K562 (cell line): ENCODE measurements around the gene TIGAR. TPM values are rescaled to one million over a fixed set of nuclear protein-coding genes. Genes with fewer than 3 reads are reported as not detected.

Source experiments
- ATAC-seq: fragments of 200-7000 bp; cut with Tn5 transposase; 3 replicates; pipeline ENCODE4 v1.9.1; 2020; ENCODE audit warnings: moderate library complexity
- BruUV-seq: library from RNA; stranded (reverse); fragments of 400-500 nt; replicated peaks from 2 replicates; lab custom pipeline; 2021; lab: Mats Ljungman, UMichigan
- CTCF ChIA-PET: fragments of 300-600 bp; formaldehyde crosslinking; extraction: SDS; loops from one replicate; lab custom pipeline; 2021; ENCODE audit warnings: low intra/inter-chr PET ratio; lab: Yijun Ruan, JAX
- POLR2A ChIA-PET: fragments of 300-600, 350-650 bp; sonication (Branson Sonifier 250); formaldehyde crosslinking; extraction: SDS; loops from one replicate; lab custom pipeline; 2021; ENCODE audit warnings: antibody characterized with exemption, inconsistent platforms; lab: Yijun Ruan, JAX
- DNase-seq, 4 experiments: peaks; one replicate each; pipeline versions ENCODE4 v3.0.0 to v3.0.0-alpha.2; 2011 to 2018; ENCODE audit warnings: low spot score in 3 of 4, mixed read lengths in 3 of 4; ENCODE audit errors: extremely low read depth in 1 of 4
- FAIRE-seq: peaks from 2 replicates; lab custom pipeline; 2011; peaks lifted over from hg19 to GRCh38; lab: Jason Lieb, UNC
- H2AFZ ChIP-seq: 2 replicates; pipeline ENCODE4 v1.6.0; 2011; ENCODE audit warnings: low read depth, low read length, control low read depth, inconsistent platforms
- H3K27ac ChIP-seq: fragments of 200-600 bp; 3 replicates; pipeline ENCODE4 v1.8.0; 2011; ENCODE audit warnings: low read depth, mild to moderate bottlenecking, control low read depth, inconsistent platforms, low read length, moderate library complexity, mixed read lengths; ENCODE audit errors: extremely low read depth
- H3K27me3 ChIP-seq, 2 experiments: fragments of 300-600 bp in 1 of 2; 2 replicates in 1 of 2; 3 replicates in 1 of 2; pipeline versions ENCODE4 v1.6.0 to v1.8.0; 2011; ENCODE audit warnings: inconsistent platforms in 2 of 2, low read length in 2 of 2, mild to moderate bottlenecking in 1 of 2, mixed read lengths in 1 of 2, moderate library complexity in 1 of 2; ENCODE audit not compliant: control insufficient read depth in 2 of 2, insufficient read depth in 2 of 2
- H3K36me3 ChIP-seq: fragments of 300-600 bp; 3 replicates; pipeline ENCODE4 v1.8.0; 2011; ENCODE audit warnings: mild to moderate bottlenecking, low read length, inconsistent platforms; ENCODE audit not compliant: control insufficient read depth, insufficient read depth
- H3K4me1 ChIP-seq, 2 experiments: fragments of 200-600 bp in 1 of 2; replicated peaks in 1 of 2; 2 replicates in 1 of 2; 3 replicates in 1 of 2; pipeline versions ENCODE4 v1.5.1 to v1.8.0; 2011; ENCODE audit warnings: inconsistent platforms in 2 of 2, low read length in 2 of 2, mild to moderate bottlenecking in 1 of 2, mixed read lengths in 1 of 2, moderate library complexity in 1 of 2; ENCODE audit not compliant: control insufficient read depth in 2 of 2, insufficient read depth in 2 of 2
- H3K4me2 ChIP-seq: 2 replicates; pipeline ENCODE4 v1.6.1; 2011; ENCODE audit warnings: low read length, control low read depth, inconsistent platforms, mixed read lengths; ENCODE audit not compliant: insufficient read depth
- H3K4me3 ChIP-seq: fragments of 200-600 bp; sonication (generic), shearing (Covaris generic); 2 replicates; pipeline ENCODE4 v1.5.1; 2016; ENCODE audit warnings: control low read depth, inconsistent platforms
- H3K79me2 ChIP-seq: fragments of 200-600 bp; 3 replicates; pipeline ENCODE4 v1.8.0; 2011; ENCODE audit warnings: low read length, inconsistent platforms; ENCODE audit not compliant: control insufficient read depth, insufficient read depth
- H3K9ac ChIP-seq, 2 experiments: 2 replicates each; pipeline versions ENCODE4 v1.6.0 to v1.6.1; 2011; ENCODE audit warnings: low read depth in 2 of 2, low read length in 2 of 2, control low read depth in 1 of 2, inconsistent platforms in 1 of 2, mild to moderate bottlenecking in 1 of 2, mixed read lengths in 1 of 2; ENCODE audit not compliant: insufficient read depth in 1 of 2
- H3K9me1 ChIP-seq: one replicate; pipeline ENCODE4 v1.6.0; 2011; ENCODE audit warnings: inconsistent platforms, mild to moderate bottlenecking, low read length, moderate library complexity; ENCODE audit not compliant: control insufficient read depth, insufficient read depth
- H3K9me3 ChIP-seq: replicated peaks from 2 replicates; pipeline ENCODE4 v1.5.1; 2011; ENCODE audit warnings: low read depth, low read length, inconsistent platforms; ENCODE audit not compliant: control insufficient read depth, insufficient read depth
- H4K20me1 ChIP-seq: replicated peaks from 2 replicates; pipeline ENCODE4 v1.6.1; 2011; ENCODE audit warnings: low read length, inconsistent platforms, mixed read lengths; ENCODE audit not compliant: control insufficient read depth, insufficient read depth
- CBX3 ChIP-seq, 2 experiments: IDR thresholded peaks; 1 replicate in 1 of 2; 2 replicates in 1 of 2; pipeline ENCODE4 v1.6.1; 2012; ENCODE audit warnings: inconsistent platforms in 2 of 2, low read length in 2 of 2, borderline replicate concordance in 1 of 2, control low read depth in 1 of 2
- FOXK2 ChIP-seq, 2 experiments: fragments of 450-650 bp; IDR thresholded peaks in 1 of 2; conservative IDR thresholded peaks in 1 of 2; 2 replicates each; pipeline ENCODE4 v1.6.1; 2016; ENCODE audit warnings: low read depth in 2 of 2, mild to moderate bottlenecking in 1 of 2
- HOXB6 ChIP-seq: fragments of 250-450 bp; sonication (Bioruptor Pico); IDR thresholded peaks from 2 replicates; pipeline ENCODE4 v1.5.1; 2022; ENCODE audit warnings: mild to moderate bottlenecking, borderline replicate concordance
- KDM1A ChIP-seq, 2 experiments: fragments of 450-650 bp; IDR thresholded peaks; 2 replicates each; pipeline ENCODE4 v1.6.1; 2016; ENCODE audit warnings: mild to moderate bottlenecking in 2 of 2
- NCOA1 ChIP-seq: fragments of 450-650 bp; IDR thresholded peaks from 2 replicates; pipeline ENCODE4 v1.6.1; 2016; ENCODE audit warnings: low read depth
- SMARCB1 ChIP-seq: IDR thresholded peaks from 2 replicates; pipeline ENCODE4 v1.6.1; 2011; ENCODE audit warnings: improper control_type of control experiment, low read depth; ENCODE audit not compliant: insufficient read length
- TAF9B ChIP-seq: fragments of 450-650 bp; IDR thresholded peaks from 2 replicates; pipeline ENCODE4 v1.6.1; 2018; ENCODE audit warnings: mild to moderate bottlenecking; ENCODE audit not compliant: partially characterized antibody
- WGBS: fragments of 100-300 bp; shearing (Covaris generic); methylation state at CpG from one replicate; pipeline ENCODE4 v1.1.6; 2016; ENCODE audit warnings: low coverage, mixed read lengths; ENCODE audit not compliant: insufficient coverage; ENCODE audit errors: missing lambda C conversion rate; 5-methylcytosine and 5-hydroxymethylcytosine counted together
- in situ Hi-C: fragments of 300-500 bp; cut with MboI; formaldehyde crosslinking; loops from 4 replicates; pipeline ENCODE4 v1.15.0; 2018; ENCODE audit warnings: inconsistent platforms, mixed read lengths
- intact Hi-C: fragments of 100-400 bp; cut with micrococcal nuclease; formaldehyde crosslinking; loops from 2 replicates; pipeline ENCODE4 v1.14.2; 2022
- polyA plus RNA-seq, 8 experiments: library from polyadenylated mRNA; depleted of rRNA in 4 of 8; stranded (reverse) in 5 of 8; unstranded in 3 of 8; fragments of >200 nt; fragmentation: Nextera tagmentation in 2 of 8; fragmentation: Illumina TruSeq in 1 of 8; extraction: Ambion mirVana in 2 of 8; extraction: Trizol in 1 of 8; gene quantifications; 2 replicates each; pipeline versions ENCODE4 v1.2.1 to v1.2.3, GENCODE V29; 2011 to 2014; ENCODE audit warnings: inconsistent platforms in 1 of 8, missing spikeins in 1 of 8
- total RNA-seq, 7 experiments: library from RNA; depleted of rRNA in 6 of 7; stranded (reverse); fragments of >200 nt in 6 of 7; fragmentation: Illumina TruSeq in 2 of 7; extraction: Trizol in 2 of 7; gene quantifications; 2 replicates each; pipeline versions ENCODE4 v1.2.1 to v1.2.3, GENCODE V29; 2011 to 2021; ENCODE audit warnings: low replicate concordance in 1 of 7
- TF ChIP-seq, protein P1 (sequence below): sonication (generic); formaldehyde crosslinking; IDR thresholded peaks from 2 replicates; pipeline ENCODE4 v1.8.1; 2023; ENCODE audit warnings: mild to moderate bottlenecking, missing genetic modification reagents
- TF ChIP-seq, protein P2 (sequence below): IDR thresholded peaks from 2 replicates; pipeline ENCODE4 v1.6.1; 2016; ENCODE audit warnings: missing genetic modification characterization, missing compliant biosample characterization
- TF ChIP-seq, protein P3 (sequence below): fragments of 200-800 bp; sonication (Bioruptor generic); IDR thresholded peaks from 2 replicates; pipeline ENCODE4 v1.6.1; 2017; ENCODE audit warnings: missing genetic modification characterization, missing compliant biosample characterization

Gene TIGAR
- total and polyA plus RNA-seq, 9 of the 15 experiments (the other 6 are each of a cell fraction or from before 2014, with no cell fraction given) = 0.11 to 1.0 (median 0.53) TPM; not detected in 2

DNA sequence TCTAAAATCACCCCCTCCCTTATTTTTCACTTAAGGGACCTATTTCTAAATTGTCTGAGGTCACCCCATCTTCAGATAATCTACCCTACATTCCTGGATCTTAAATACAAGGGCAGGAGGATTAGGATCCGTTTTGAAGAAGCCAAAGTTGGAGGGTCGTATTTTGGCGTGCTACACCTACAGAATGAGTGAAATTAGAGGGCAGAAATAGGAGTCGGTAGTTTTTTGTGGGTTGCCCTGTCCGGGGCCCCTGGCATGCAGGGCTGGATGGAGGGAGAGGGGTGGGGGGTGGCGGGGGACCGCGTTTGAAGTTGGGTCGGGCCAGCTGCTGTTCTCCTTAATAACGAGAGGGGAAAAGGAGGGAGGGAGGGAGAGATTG is 47.8 kb upstream of the TIGAR start:
- intact Hi-C loops = no loop called here
- ATAC-seq (no peak), DNase-seq (no peak), FAIRE-seq (no peak)
- H3K9me1 ChIP-seq = no peaks in the 10 kb centered on the region
- peaks cover 27 to 52% of the 10 kb centered on the region in 2 experiments for H3K4me1 ChIP-seq
- H3K27me3 ChIP-seq = 0 out of 5 replicates have a peak, but pooled peaks cover 0 to 2% of the 10 kb centered on the region in 2 experiments
- no peak for TF ChIP-seq HOXB6 (CRISPR knock-in tag)
- TF ChIP-seq, protein P1, sequence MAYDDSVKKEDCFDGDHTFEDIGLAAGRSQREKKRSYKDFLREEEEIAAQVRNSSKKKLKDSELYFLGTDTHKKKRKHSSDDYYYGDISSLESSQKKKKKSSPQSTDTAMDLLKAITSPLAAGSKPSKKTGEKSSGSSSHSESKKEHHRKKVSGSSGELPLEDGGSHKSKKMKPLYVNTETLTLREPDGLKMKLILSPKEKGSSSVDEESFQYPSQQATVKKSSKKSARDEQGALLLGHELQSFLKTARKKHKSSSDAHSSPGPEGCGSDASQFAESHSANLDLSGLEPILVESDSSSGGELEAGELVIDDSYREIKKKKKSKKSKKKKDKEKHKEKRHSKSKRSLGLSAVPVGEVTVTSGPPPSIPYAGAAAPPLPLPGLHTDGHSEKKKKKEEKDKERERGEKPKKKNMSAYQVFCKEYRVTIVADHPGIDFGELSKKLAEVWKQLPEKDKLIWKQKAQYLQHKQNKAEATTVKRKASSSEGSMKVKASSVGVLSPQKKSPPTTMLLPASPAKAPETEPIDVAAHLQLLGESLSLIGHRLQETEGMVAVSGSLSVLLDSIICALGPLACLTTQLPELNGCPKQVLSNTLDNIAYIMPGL = no peak
- 0 out of 4 replicates have a peak, but pooled peaks of 1 of the 2 experiments have one; percentile 1 for TF ChIP-seq KDM1A (IDR thresholded peaks at IDR 0.05)
- TF ChIP-seq SMARCB1 = no peak
- no peak for TF ChIP-seq CBX3 (IDR thresholded peaks at IDR 0.05; ENCODE audit: borderline replicate concordance in 1 of 2, low read length in 2 of 2)
- TF ChIP-seq TAF9B = no peak
- TF ChIP-seq, protein P2, sequence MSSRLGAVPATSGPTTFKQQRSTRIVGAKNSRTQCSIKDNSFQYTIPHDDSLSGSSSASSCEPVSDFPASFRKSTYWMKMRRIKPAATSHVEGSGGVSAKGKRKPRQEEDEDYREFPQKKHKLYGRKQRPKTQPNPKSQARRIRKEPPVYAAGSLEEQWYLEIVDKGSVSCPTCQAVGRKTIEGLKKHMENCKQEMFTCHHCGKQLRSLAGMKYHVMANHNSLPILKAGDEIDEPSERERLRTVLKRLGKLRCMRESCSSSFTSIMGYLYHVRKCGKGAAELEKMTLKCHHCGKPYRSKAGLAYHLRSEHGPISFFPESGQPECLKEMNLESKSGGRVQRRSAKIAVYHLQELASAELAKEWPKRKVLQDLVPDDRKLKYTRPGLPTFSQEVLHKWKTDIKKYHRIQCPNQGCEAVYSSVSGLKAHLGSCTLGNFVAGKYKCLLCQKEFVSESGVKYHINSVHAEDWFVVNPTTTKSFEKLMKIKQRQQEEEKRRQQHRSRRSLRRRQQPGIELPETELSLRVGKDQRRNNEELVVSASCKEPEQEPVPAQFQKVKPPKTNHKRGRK (tag) = no peak
- TF ChIP-seq, protein P3, sequence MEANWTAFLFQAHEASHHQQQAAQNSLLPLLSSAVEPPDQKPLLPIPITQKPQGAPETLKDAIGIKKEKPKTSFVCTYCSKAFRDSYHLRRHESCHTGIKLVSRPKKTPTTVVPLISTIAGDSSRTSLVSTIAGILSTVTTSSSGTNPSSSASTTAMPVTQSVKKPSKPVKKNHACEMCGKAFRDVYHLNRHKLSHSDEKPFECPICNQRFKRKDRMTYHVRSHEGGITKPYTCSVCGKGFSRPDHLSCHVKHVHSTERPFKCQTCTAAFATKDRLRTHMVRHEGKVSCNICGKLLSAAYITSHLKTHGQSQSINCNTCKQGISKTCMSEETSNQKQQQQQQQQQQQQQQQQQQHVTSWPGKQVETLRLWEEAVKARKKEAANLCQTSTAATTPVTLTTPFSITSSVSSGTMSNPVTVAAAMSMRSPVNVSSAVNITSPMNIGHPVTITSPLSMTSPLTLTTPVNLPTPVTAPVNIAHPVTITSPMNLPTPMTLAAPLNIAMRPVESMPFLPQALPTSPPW (CRISPR knock-in tag) = 0 out of 2 replicates have a peak, but pooled peaks have one; percentile 53
- no peak for TF ChIP-seq FOXK2 (conservative IDR thresholded peaks at IDR 0.05 in 1 of 2, IDR thresholded peaks at IDR 0.05 in 1 of 2; ENCODE audit: low read depth in 2 of 2)
- no peak for TF ChIP-seq NCOA1
- H3K79me2 ChIP-seq = peaks cover 48% of the 10 kb centered on the region
- no peaks in the 10 kb centered on the region for H3K9me3 ChIP-seq
- ChIA-PET POLR2A (interaction anchor here (0.6 to 1.0 kb wide), 5 partner anchors 18 to 375 kb away, joined by 3 read pairs; partner anchors contain the start of genes AKAP3 and NDUFA9), CTCF (no interaction called here)
- peak overlapping the region; percentile 81 for H3K4me3 ChIP-seq
- H3K36me3 ChIP-seq = peaks cover 25% of the 10 kb centered on the region
- no peaks in the 10 kb centered on the region; the same call in 1 of the 2 replicates for H4K20me1 ChIP-seq
- peak overlapping the region; percentile 83 for H3K4me2 ChIP-seq
- in situ Hi-C loops = no loop called here
- H3K9ac ChIP-seq = peak overlapping the region; percentile 87 to 98
- WGBS = 4% methylated on average over 3 of the region's 10 CpGs
- no TSS peak for BruUV-seq
- H3K27ac ChIP-seq = peak overlapping the region; percentile 93
- peak overlapping the region; percentile 80; the same call in 1 of the 2 replicates for H2AFZ ChIP-seq
